Measurements from ENCODE around the gene AQP12B.

- TF ChIP-seq POLR2A (IDR thresholded peaks at IDR 0.05) (no peak), CTCF (IDR thresholded peaks at IDR 0.05) (no peak)
These were observed 39.0 kb upstream of the AQP12B start for GRCh38 chr2:240721596-240722180.

Measured in right lobe of liver (tissue), 4 donors.